BJ (cell line): ENCODE measurements around the gene PNPLA6. TPM values are rescaled to one million over a fixed set of nuclear protein-coding genes. Genes with fewer than 3 reads are reported as not detected.

Experiments
- CTCF ChIA-PET: fragments of 350-600 bp; formaldehyde crosslinking; extraction: SDS; loops from one replicate; lab custom pipeline; 2021; ENCODE audit warnings: antibody characterized with exemption, inconsistent platforms; lab: Yijun Ruan, JAX
- POLR2A ChIA-PET: fragments of 300-600 bp; sonication (Branson Sonifier 250); formaldehyde crosslinking; extraction: SDS; loops from one replicate; lab custom pipeline; 2021; ENCODE audit warnings: antibody characterized with exemption; lab: Charles Lee
- DNase-seq: peaks from one replicate; pipeline ENCODE4 v3.0.0-alpha.2; 2011; ENCODE audit warnings: low read depth
- H3K27me3 ChIP-seq: 2 replicates; pipeline ENCODE4 v1.6.0; 2011; ENCODE audit warnings: low read length; ENCODE audit not compliant: control insufficient read depth, insufficient read depth
- H3K36me3 ChIP-seq: 2 replicates; pipeline ENCODE4 v1.5.1; 2011; ENCODE audit warnings: low read length; ENCODE audit not compliant: control insufficient read depth, insufficient read depth
- H3K4me3 ChIP-seq: 2 replicates; pipeline ENCODE4 v1.5.1; 2011; ENCODE audit warnings: low read depth, mild to moderate bottlenecking, control low read depth, low read length
- CTCF ChIP-seq: IDR thresholded peaks from 2 replicates; pipeline ENCODE4 v1.5.1; 2011; ENCODE audit warnings: low read depth, mild to moderate bottlenecking, control low read depth, inconsistent platforms, low read length, moderate library complexity; ENCODE audit not compliant: insufficient read depth
- polyA plus RNA-seq: library from polyadenylated mRNA; depleted of rRNA; stranded (reverse); fragments of >200 nt; gene quantifications from 2 replicates; pipeline ENCODE4 v1.2.3, GENCODE V29; 2011

PNPLA6 gene
- polyA plus RNA-seq, 1 experiment = 55.1 TPM

GRCh38 chr19:7595466-7596133 is 60.1 kb downstream of the PNPLA6 start, which contains the start of gene CAMSAP3:
TSS of gene CAMSAP3 (plus strand) at chr19:7595863. CDS start at chr19:7596003, 140 bp downstream.
- ChIA-PET CTCF (no interaction called here), POLR2A (interaction anchor here (0.6 kb wide), 1 partner anchor 8 kb away, joined by 3 read pairs; no protein-coding TSS in a partner anchor)
- Histone ChIP-seq H3K27me3 (peaks cover 13% of the 10 kb centered on the region), H3K4me3 (0 out of 2 replicates have a peak within 1 kb of the TSS, but pooled peaks have one; percentile 6), H3K36me3 (no peaks in the 10 kb centered on the region)
- TF ChIP-seq CTCF = no peak
- peak; percentile 5 for DNase-seq

GRCh38 chr19:7596211-7596937 is 60.9 kb downstream of the PNPLA6 start:
- CTCF ChIA-PET = interaction anchor here (1.2 kb wide), 1 partner anchor 203 kb away, joined by 4 read pairs; no protein-coding TSS in a partner anchor
- POLR2A ChIA-PET = no interaction called here
- Histone ChIP-seq H3K36me3 (no peaks in the 10 kb centered on the region), H3K27me3 (peaks cover 13% of the 10 kb centered on the region), H3K4me3 (no peak overlapping the region)
- no peak for DNase-seq
- no peak for TF ChIP-seq CTCF

GRCh38 chr19:7597689-7598088 is 62.2 kb downstream of the PNPLA6 start:
- no peak for TF ChIP-seq CTCF
- ChIA-PET POLR2A (no interaction called here), CTCF (interaction anchor here (0.6 to 1.2 kb wide), 3 partner anchors 14 to 202 kb away, joined by 3 to 4 read pairs (median 3); no protein-coding TSS in a partner anchor)
- Histone ChIP-seq H3K36me3 (no peaks in the 10 kb centered on the region), H3K4me3 (no peak overlapping the region), H3K27me3 (peaks cover 13% of the 10 kb centered on the region)
- no peak for DNase-seq

GRCh38 chr19:7598180-7598579 is 62.7 kb downstream of the PNPLA6 start:
- DNase-seq = no peak
- Histone ChIP-seq H3K27me3 (peaks cover 13% of the 10 kb centered on the region), H3K4me3 (no peak overlapping the region), H3K36me3 (no peaks in the 10 kb centered on the region)
- TF ChIP-seq CTCF = no peak
- CTCF ChIA-PET = interaction anchor here (0.6 to 1.2 kb wide), 2 partner anchors 14 to 56 kb away, joined by 3 read pairs; no protein-coding TSS in a partner anchor
- POLR2A ChIA-PET = no interaction called here

GRCh38 chr19:7600721-7601120 is 65.2 kb downstream of the PNPLA6 start:
- no peak for TF ChIP-seq CTCF
- H3K36me3 ChIP-seq = no peaks in the 10 kb centered on the region
- DNase-seq = no peak
- H3K4me3 ChIP-seq = no peak overlapping the region
- ChIA-PET CTCF (no interaction called here), POLR2A (no interaction called here)
- H3K27me3 ChIP-seq = peaks cover 10% of the 10 kb centered on the region
